ENCODE measurements around the gene OR4M1. TPM values are rescaled to one million over a fixed set of nuclear protein-coding genes. Genes with fewer than 3 reads are reported as not detected.
"Not testable (repeated sequence)": the region's sequence is repeated elsewhere in the genome, so short reads cannot be mapped to it uniquely, and the experiment has no call there.

Gene OR4M1
- total and polyA plus RNA-seq, 10 of the 15 experiments (the other 5 are each of a cell fraction or from before 2014, with no cell fraction given): not detected

DNA sequence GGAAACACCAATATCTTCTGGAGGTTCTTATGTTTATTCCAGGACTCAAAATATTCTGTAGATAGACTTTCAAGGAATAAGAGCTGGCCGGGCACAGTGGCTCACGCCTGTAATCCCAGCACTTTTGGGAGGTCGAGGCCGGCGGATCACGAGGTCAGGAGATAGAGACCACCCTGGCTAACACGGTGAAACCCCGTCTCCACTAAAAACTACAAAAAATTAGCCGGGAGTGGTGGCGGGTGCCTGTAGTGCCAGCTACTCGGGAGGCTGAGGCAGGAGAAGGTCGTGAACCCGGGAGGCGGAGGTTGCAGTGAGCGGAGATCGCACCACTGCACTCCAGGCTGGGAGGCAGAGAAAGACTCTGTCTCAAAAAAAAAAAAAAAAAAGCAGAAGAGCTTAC, 12.5 kb downstream of the OR4M1 start:
- ATAC-seq; H3K4me3 ChIP-seq; RAD21 ChIA-PET (ENCODE audit: unreplicated experiment); H3K36me3 ChIP-seq (ENCODE audit: control insufficient read depth in 2 of 2, insufficient read depth in 2 of 2, low read length in 1 of 2); intact Hi-C loops (cut with micrococcal nuclease; ENCODE audit: unreplicated experiment); H3K27me3 ChIP-seq (replicated peaks in 1 of 2; ENCODE audit: control insufficient read depth in 2 of 2, insufficient read depth in 2 of 2, low read length in 1 of 2); H3K4me1 ChIP-seq (ENCODE audit: control insufficient read depth, insufficient read depth, low read length); in situ Hi-C loops (cut with MboI); POLR2A ChIA-PET; H2AFZ ChIP-seq (ENCODE audit: control insufficient read depth, low read depth, low read length); H3K27ac ChIP-seq (ENCODE audit: control insufficient read depth, insufficient read depth); H3K79me2 ChIP-seq (ENCODE audit: control insufficient read depth, insufficient read depth, low read length); H3K9ac ChIP-seq (ENCODE audit: control insufficient read depth, insufficient read depth, low read length); H4K20me1 ChIP-seq (ENCODE audit: control insufficient read depth, insufficient read depth); BruUV-seq (replicated peaks); DNase-seq (ENCODE audit: low read depth, low spot score); CTCF ChIA-PET; FAIRE-seq; H3K9me3 ChIP-seq (replicated peaks; ENCODE audit: control insufficient read depth, insufficient read depth, low read length); H3K4me2 ChIP-seq (ENCODE audit: control insufficient read depth, insufficient read depth); SMC1A ChIA-PET (ENCODE audit: uncharacterized antibody, unreplicated experiment): not testable (repeated sequence)
- WGBS (ENCODE audit: insufficient coverage, insufficient replicate concordance, low lambda C conversion rate, missing lambda C conversion rate): 52% methylated on average over 12 of the region's 16 CpGs

DNA sequence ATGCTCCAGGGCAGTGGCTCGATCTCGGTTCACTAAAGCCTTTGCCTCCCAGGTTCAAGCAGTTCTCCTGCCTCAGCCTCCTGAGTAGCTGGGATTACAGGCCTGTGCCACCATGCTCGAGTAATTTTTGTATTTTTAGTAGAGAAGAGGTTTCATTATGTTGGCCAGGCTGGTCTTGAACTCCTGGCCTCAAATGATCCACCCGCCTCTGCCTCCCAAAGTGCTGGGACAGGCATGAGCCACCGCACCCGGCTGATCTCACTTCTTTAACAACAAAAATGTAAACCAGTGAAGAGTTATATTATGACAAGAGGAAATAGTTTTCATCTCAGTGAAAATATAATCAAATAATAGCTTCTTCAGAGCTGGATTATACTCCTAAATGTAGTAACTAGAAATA, 14.0 kb downstream of the OR4M1 start:
- DNase-seq (ENCODE audit: low read depth, low spot score); H3K27me3 ChIP-seq (replicated peaks in 1 of 2; ENCODE audit: control insufficient read depth in 2 of 2, insufficient read depth in 2 of 2, low read length in 1 of 2); H3K27ac ChIP-seq (ENCODE audit: control insufficient read depth, insufficient read depth); H3K9ac ChIP-seq (ENCODE audit: control insufficient read depth, insufficient read depth, low read length); POLR2A ChIA-PET; H3K4me2 ChIP-seq (ENCODE audit: control insufficient read depth, insufficient read depth); H3K79me2 ChIP-seq (ENCODE audit: control insufficient read depth, insufficient read depth, low read length); in situ Hi-C loops (cut with MboI); H3K4me3 ChIP-seq; ATAC-seq; H4K20me1 ChIP-seq (ENCODE audit: control insufficient read depth, insufficient read depth); RAD21 ChIA-PET (ENCODE audit: unreplicated experiment); H2AFZ ChIP-seq (ENCODE audit: control insufficient read depth, low read depth, low read length); BruUV-seq (replicated peaks); intact Hi-C loops (cut with micrococcal nuclease; ENCODE audit: unreplicated experiment); H3K36me3 ChIP-seq (ENCODE audit: control insufficient read depth in 2 of 2, insufficient read depth in 2 of 2, low read length in 1 of 2); H3K9me3 ChIP-seq (replicated peaks; ENCODE audit: control insufficient read depth, insufficient read depth, low read length); CTCF ChIA-PET; SMC1A ChIA-PET (ENCODE audit: uncharacterized antibody, unreplicated experiment); H3K4me1 ChIP-seq (ENCODE audit: control insufficient read depth, insufficient read depth, low read length); FAIRE-seq: not testable (repeated sequence)
- 50% methylated on average over 6 of the region's 6 CpGs for WGBS (ENCODE audit: insufficient coverage, insufficient replicate concordance, low lambda C conversion rate, missing lambda C conversion rate)

DNA sequence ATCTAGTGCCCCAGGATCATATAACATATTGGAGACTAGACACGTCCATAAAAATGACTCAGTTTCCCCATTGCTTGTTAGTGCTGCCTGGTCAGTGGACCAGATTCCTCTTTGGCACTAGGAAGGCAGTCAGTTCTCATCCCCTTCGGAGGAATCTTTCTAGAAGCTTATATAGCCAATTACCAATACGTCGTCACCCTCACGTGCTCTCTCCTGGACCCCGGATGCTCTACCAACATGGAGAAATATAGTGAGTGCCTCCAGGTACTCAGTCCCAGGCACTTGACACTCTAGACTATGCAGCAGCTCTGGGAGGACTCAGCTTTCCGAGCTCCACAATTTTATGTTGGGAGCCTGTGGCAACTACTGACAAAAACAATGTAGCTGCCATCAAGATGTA, 14.8 kb downstream of the OR4M1 start:
- H3K4me1 ChIP-seq (ENCODE audit: control insufficient read depth, insufficient read depth, low read length); H2AFZ ChIP-seq (ENCODE audit: control insufficient read depth, low read depth, low read length); DNase-seq (ENCODE audit: low read depth, low spot score); H3K79me2 ChIP-seq (ENCODE audit: control insufficient read depth, insufficient read depth, low read length); CTCF ChIA-PET; H3K36me3 ChIP-seq (ENCODE audit: control insufficient read depth in 2 of 2, insufficient read depth in 2 of 2, low read length in 1 of 2); H3K4me3 ChIP-seq; H4K20me1 ChIP-seq (ENCODE audit: control insufficient read depth, insufficient read depth); ATAC-seq; intact Hi-C loops (cut with micrococcal nuclease; ENCODE audit: unreplicated experiment); POLR2A ChIA-PET; SMC1A ChIA-PET (ENCODE audit: uncharacterized antibody, unreplicated experiment); H3K9ac ChIP-seq (ENCODE audit: control insufficient read depth, insufficient read depth, low read length); H3K4me2 ChIP-seq (ENCODE audit: control insufficient read depth, insufficient read depth); H3K9me3 ChIP-seq (replicated peaks; ENCODE audit: control insufficient read depth, insufficient read depth, low read length); BruUV-seq (replicated peaks); in situ Hi-C loops (cut with MboI); FAIRE-seq; H3K27me3 ChIP-seq (replicated peaks in 1 of 2; ENCODE audit: control insufficient read depth in 2 of 2, insufficient read depth in 2 of 2, low read length in 1 of 2); H3K27ac ChIP-seq (ENCODE audit: control insufficient read depth, insufficient read depth); RAD21 ChIA-PET (ENCODE audit: unreplicated experiment): not testable (repeated sequence)
- WGBS (ENCODE audit: insufficient coverage, insufficient replicate concordance, low lambda C conversion rate, missing lambda C conversion rate): 48% methylated on average over 7 of the region's 7 CpGs

DNA sequence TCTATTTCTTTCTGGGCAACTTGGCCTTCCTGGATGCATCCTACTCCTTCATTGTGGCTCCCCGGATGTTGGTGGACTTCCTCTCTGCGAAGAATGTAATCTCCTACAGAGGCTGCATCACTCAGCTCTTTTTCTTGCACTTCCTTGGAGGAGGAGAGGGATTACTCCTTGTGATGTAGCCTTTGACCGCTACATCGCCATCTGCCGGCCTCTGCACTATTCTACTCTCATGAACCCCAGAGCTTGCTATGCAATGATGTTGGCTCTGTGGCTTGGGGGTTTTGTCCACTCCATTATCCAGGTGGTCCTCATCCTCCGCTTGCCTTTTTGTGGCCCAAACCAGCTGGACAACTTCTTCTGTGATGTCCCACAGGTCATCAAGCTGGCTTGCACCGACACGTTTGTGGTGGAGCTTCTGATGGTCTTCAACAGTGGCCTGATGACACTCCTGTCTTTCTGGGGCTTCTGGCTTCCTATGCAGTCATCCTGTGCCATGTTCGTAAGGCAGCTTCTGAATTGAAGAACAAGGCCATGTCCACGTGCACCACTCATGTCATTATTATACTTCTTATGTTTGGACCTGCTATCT, 23.3 kb downstream of the OR4M1 start:
- H3K27ac ChIP-seq (ENCODE audit: control insufficient read depth, insufficient read depth); intact Hi-C loops (cut with micrococcal nuclease; ENCODE audit: unreplicated experiment); RAD21 ChIA-PET (ENCODE audit: unreplicated experiment); H3K79me2 ChIP-seq (ENCODE audit: control insufficient read depth, insufficient read depth, low read length); SMC1A ChIA-PET (ENCODE audit: uncharacterized antibody, unreplicated experiment); H3K4me2 ChIP-seq (ENCODE audit: control insufficient read depth, insufficient read depth); H3K4me3 ChIP-seq; BruUV-seq (replicated peaks); DNase-seq (ENCODE audit: low read depth, low spot score); H4K20me1 ChIP-seq (ENCODE audit: control insufficient read depth, insufficient read depth); H3K36me3 ChIP-seq (ENCODE audit: control insufficient read depth in 2 of 2, insufficient read depth in 2 of 2, low read length in 1 of 2); H3K27me3 ChIP-seq (replicated peaks in 1 of 2; ENCODE audit: control insufficient read depth in 2 of 2, insufficient read depth in 2 of 2, low read length in 1 of 2); FAIRE-seq; H3K9me3 ChIP-seq (replicated peaks; ENCODE audit: control insufficient read depth, insufficient read depth, low read length); CTCF ChIA-PET; ATAC-seq; in situ Hi-C loops (cut with MboI); POLR2A ChIA-PET; H3K9ac ChIP-seq (ENCODE audit: control insufficient read depth, insufficient read depth, low read length); H3K4me1 ChIP-seq (ENCODE audit: control insufficient read depth, insufficient read depth, low read length); H2AFZ ChIP-seq (ENCODE audit: control insufficient read depth, low read depth, low read length): not testable (repeated sequence)
- 61% methylated on average over 10 of the region's 10 CpGs for WGBS (ENCODE audit: insufficient coverage, insufficient replicate concordance, low lambda C conversion rate, missing lambda C conversion rate)
